Activated CD8-positive, alpha-beta memory T cell treated with anti-CD3 and anti-CD28 coated beads, Interleukin-2, amount 50 U/mL, for 24 hours (primary cell): ENCODE results near the gene TEX13C.
"Not testable (repeated sequence)": the region's sequence is repeated elsewhere in the genome, so short reads cannot be mapped to it uniquely, and the experiment has no call there.

Source experiments
- DNase-seq: peaks from one replicate; pipeline ENCODE4 v3.0.0-alpha.2; 2020; ENCODE audit errors: extremely low read depth

The TEX13C gene

DNA sequence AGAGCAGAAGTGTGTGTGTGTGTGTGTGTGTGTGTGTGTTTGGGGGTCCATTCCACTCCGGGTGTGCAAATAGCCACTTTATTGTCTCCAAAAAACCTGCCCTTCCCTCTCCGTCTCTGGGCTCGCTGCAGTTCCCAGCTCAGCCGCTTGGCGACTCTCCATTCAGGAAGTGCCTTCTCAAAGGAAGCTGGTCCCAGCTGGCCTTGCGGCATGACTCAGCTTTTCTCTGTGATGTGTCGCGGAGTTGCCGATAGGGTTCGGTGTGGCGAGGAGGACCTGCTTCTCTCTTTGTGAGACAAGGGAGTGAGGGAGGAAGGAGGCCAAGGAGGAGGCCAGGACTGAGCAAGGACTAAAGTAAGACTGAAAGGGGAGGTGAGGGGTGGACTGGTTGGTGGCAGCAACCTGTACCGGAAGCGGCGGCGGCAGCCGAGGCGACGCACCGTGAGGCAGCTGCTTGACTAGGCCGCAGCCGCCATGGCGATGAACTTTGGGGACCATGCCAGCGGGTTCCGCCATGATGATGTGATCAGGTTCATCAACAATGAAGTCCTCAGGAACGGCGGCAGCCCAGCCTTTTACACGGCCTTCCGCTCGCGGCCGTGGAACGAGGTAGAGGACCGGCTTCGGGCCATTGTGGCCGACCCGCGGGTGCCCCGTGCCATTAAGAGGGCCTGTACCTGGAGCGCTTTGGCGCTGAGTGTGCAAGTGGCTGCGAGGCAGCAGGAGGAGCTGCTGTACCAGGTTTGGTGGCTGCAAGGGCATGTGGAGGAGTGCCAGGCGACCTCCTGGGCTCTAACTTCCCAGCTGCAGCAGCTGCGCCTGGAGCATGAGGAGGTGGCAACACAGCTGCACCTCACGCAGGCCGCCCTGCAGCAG, at the start of gene TEX13C:
TSS of gene TEX13C (plus strand) at position 226 of the 876 bp plus-strand sequence. CDS start at position 475, 249 bp downstream.
- no peak for DNase-seq

DNA sequence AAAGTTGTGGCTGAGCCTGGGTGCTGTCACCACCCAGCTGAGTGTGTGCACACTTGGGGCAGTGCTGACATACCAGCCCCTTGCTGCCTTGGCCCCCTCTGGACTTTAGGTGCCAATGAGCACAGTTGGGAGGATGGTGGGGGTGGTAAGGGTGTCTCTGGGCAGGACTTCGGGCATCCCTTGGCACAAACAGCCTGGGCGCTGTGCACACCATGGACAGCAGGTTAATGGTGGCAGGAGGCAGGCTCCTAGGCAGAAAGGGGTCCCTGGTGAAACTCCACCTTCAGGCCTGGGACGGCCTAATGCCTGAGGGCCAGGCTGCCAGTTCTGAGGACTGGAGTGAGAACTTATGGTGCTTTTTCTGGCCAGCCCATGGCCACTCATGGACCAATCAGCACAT, 32.4 kb upstream of the TEX13C start:
- no peak for DNase-seq

DNA sequence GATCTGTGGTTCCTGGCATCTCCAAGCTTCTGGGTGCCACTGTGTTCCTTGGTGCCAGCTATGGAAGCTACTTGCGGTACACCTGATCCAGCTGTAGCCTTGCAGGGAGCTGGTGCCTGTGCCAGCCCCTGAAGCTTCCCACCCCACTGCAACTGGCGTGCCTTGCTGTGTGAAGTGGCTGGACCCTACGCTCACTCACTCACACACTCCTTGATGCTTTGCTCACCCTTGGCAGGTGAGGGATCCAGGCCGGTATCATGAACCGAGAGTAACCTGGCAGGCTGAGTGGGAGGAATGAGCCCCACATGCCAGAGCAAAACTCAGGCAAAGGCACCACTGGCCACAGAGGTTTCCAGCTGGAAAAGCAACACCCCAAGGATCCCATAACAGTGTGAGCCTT, 31.3 kb upstream of the TEX13C start:
- no peak for DNase-seq

DNA sequence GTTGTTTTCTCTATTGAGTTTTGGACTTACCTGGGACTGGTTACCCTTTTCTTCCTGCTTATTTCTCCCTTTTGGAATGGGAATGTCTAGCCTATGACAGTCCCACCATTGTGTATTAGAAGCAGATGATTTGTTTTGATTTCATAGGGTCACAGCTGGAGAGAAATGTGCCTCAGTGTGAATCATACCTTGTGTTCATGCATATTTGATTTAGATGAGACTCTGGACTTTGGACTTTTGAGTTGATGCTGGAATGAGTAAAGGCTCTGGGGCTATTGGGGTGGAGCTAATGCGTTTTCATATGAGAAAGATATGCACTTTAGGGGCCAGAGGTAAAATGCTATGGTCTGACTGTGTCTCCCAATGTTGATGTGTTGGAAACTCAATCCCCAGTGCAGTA, 30.5 kb upstream of the TEX13C start:
- no peak for DNase-seq

DNA sequence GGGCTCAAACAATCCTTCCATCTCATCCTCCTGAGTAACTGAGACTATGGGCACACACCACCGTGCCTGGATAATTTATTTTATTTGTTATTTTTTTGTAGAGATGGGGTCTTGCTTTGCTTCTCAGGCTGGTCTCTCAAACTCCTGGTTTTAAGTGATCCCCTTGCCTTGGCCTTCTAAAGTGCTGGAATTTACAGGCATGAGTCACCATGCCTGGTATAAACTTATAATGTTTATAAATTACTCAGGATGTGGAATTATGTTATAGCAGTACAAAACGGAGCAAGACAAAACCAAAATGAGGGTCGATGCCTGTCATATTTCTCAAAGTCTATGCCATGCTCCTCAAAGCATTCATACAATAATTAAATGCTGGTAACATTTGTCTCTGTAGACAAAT, 29.8 kb upstream of the TEX13C start:
- no peak for DNase-seq

DNA sequence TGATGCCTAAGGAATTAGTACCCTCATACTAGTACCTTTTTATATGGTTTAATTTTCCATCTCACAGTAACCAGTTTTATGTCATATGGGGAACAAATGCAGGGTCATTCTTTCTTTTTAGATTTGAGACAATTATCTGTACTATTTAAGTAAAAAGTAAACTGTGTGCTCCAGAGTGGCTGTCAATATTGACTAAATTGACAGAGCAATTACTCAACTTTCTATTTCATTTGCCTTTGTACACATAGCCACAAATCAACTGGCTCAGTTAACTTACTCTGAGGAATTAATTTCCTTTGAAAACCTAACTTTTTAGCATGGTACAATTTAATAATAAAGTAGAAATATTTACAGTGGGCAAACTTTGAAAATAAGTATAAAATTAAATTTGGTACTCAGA, 28.5 kb upstream of the TEX13C start:
- no peak for DNase-seq

DNA sequence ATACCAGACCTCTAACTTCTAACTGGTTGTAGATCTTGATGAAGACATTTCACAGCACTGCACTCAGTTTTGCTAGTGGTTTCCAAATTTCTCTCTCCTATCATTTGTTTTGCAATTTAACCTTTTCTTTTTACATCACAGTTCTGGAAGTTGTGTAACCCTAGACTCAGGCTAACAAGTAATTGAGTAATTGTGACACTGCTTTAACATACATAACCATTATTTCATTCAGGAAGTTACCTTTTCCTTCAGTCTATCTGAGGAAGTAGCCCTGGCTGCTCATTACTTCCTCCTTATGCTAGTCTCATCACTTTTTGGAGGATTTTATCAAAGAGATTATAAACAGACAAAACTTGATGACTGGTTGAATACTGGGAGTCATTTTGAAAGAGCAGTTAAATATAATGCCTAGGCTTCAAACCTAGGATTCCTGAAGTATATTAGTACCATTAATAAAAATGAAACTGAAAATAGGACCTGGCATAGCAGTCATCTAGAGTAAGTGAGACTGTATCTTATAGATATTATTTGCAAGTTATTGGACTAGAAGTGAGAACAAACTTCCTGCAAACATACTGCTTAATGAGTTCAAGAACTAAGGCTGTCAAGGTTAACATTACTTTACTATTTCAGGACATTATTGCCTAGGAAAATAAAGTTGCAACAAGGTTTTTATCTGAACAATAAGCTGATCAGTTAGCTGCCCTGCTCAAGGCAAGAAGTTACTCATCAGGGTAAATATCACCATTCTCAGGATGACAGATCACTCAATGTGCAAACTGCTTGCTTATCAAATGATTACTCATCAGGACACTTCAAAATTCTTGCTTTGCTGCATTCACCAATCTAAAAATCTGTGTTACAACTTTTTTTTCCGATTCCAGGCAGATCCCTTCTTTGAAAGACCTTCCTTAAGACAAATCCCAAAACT, 25.6 kb upstream of the TEX13C start:
- no peak for DNase-seq

DNA sequence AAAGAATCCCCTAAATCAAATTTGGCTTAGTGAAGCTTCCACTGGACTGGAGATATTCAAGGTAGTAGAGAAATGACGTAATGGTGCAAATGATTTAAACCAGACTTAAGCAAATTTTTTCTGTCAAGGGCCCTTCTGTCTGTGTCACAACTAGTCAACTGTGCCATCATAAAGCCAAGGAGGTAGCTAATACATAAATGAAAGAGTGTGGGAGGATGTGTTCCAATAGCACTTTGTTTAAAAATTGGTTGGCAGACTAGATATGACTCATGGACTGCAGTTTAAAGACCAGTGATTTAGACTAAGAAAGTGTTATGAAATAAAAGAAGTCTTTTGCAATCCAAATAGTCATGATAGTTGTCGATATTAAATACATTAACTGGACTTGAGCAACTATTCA, 24.3 kb upstream of the TEX13C start:
- no peak for DNase-seq

DNA sequence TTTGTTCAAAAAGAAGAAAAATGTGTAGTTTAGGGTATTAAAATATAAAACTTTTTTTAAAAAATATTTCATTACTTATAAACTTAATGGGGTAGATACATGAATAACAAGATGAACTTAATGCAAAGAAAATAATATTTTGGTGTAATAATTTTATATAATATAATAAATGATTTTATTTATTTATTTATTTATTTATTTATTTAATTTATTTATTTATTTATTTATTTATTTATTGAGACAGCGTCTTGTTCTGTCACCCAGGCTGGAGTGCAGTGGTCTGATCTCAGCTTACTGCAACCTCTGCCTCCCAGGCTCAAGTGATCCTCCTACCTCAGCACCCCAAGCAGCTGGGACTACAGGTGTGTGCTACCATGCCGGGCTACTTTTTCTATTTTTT, 20.8 kb upstream of the TEX13C start:
- no peak for DNase-seq

DNA sequence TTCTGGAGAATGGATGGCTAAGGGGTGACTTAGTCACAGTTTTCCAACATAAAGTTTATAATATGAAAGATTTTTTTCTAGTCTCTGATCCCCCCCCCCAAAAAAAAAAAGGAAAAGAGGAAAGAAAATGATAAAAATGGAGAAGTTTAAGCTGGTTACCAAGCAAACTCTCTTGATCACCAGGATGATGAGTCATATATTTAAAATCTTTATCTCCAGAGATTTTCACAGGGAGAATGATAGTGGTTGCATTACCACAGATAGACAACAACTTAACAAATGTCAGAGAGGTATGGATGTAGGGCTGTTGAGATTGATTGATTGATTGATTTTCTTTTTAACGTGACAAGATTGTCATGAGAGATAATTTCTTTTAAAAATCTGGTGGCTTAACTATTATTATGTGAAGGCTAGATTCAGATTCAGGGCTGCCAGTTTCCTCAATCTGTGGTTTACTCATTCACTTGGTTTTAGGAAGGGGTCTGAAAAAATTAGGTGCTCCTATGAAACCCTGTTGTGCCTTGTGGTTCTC, 13.3 kb upstream of the TEX13C start:
- DNase-seq = no peak

DNA sequence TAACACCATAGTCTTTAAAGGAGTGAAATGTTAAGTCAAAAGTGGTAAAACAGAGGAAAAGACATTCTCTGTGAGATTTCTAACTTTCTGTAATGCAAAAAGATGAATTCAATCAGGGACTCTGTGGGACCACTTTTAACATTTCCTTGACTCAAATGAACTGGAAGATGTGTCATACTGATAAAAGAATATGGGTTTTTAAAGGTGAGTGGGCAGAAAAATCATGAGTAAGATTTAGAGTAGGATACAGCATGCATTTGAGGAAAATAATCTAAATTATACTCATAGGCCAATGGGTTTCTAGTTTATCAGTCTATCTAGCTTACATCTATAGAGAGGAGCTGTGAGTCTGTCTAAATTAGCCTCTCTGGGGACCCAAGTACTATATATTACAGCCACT, 11.0 kb upstream of the TEX13C start:
- DNase-seq = no peak

DNA sequence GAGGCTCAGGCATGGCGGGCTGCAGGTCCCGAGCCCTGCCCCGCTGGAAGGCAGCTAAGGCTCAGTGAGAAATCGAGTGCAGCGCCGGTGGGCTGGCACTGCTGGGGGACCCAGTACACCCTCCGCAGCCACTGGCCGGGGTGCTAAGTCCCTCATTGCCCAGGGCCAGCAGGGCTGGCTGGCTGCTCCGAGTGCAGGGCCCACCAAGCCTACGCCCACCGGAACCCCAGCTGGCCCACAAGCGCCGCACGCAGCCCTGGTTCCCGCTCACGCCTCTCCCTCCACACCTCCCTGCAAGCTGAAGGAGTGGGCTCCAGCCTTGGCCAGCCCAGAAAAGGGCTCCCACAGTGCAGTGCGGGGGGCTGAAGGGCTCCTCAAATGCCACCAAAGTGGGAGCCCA, 505 bp upstream of the TEX13C start:
- DNase-seq = not testable (repeated sequence)

DNA sequence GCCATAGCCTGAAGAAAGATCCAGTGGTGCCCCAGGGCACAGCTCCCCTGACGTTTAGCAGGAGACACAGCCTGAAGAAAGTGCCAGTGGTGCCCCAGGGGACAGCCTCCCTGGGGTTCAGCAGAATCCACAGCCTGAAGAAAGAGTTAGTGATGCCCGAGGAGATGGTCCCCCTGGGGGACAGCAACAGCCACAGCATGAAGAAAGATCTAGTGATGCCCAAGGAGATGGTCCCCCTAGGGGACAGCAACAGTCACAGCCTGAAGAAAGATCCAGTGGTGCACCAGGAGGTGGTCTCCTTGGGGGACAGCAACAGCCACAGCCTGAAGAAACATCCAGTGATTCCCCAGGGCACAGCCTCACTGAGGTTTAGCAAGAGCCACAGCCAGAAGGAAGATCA, 2.8 kb downstream of the TEX13C start:
- DNase-seq = no peak

DNA sequence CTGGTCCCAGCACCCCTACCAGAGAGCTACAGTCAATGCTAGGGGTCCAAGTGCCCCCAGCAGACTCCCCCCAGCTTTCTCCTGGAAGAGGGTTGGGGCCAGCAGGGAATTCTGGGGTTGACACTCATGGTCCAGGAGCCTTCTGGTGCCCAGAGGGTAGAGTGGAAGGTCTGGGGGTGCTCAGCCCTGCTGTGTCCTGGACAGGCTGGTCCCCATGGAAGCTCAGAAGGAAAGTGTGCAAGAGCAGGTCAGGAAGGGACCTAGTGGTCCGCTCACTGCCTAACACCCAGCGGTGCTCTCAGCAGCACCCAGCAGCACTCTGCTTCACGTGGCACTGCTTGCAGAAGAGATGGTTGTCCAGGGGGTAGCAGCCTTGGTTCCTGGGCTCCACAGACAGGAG, 6.9 kb downstream of the TEX13C start:
- no peak for DNase-seq

DNA sequence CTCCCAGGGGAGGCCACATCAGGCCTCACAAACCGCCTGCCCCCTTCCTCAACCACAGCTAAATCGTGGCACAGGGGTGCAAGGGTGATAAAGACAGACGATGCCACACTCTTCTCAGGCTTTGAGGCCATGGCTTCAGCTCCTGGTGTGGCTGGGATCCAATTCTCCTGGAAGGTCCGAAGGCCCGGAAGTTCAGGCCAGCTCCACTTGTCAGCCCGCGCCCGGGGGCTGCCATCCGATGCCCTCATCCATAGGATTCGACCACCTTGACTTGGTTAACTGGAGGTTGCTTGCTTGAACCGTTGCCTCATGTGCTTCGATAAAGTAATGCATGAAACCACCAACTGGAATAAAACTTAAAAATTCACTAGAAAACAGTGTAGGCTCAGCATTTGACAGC, 8.2 kb downstream of the TEX13C start:
- DNase-seq = no peak

DNA sequence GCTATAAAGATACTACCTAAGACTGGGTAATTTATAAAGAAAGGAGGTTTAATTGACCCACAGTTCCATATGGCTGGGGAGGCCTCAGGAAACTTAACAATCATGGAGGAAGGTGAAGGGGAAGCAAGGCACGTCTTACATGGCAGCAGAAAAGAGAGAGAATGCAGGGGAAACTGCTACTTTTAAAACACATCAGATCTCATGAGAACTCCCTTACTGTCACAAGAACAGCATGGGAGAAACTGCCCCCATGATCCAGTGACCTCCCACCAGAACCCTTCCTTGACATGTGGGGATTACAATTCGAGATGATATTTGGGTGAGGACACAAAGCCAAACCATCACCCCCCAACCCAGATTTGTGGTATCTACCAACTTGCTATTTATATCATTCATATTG, 13.9 kb downstream of the TEX13C start:
- no peak for DNase-seq

DNA sequence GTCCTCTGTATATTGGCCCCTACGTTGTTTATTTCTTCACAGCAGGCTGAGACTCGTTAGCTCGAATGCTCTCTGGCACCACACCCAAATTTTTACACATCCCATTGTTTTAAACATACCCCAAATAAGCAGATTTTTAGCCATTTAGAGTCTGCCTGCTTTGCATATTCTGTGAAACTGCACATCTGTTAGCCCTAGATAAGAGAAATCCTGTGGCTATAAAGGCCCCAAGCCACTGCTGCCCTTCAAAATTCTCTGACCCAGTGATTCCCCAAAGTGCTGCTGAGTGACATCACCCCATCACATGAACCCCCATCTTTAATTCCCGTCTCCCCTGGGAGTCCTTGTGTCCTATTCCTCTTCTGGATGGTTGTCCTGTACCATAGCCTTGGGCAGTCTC, 20.8 kb downstream of the TEX13C start:
- DNase-seq = no peak

DNA sequence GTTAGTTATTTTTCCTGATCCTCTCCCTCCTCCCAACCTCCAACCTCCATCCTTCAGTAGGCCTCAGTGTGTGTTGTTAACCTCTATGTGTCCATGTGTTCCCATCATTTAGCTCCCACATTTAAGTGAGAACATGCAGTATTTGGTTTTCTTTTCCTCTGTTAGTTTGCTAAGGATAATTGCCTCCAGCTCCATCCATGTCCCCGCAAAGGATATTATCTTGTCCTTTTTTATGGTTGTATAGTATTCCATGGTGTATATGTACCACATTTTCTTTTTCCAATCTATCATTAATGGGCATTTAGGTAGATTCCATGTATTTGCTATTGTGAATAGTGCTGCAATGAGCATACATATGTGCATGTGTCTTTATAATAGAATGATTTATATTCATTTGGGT, 54.5 kb downstream of the TEX13C start:
- no peak for DNase-seq
